Middle frontal gyrus (tissue), 1 donor: ENCODE measurements around the gene APBA2.
A peak's percentile ranks its signal among the peaks of the same experiment; 100 is the strongest.

ENCODE experiments used
- DNase-seq: peaks from one replicate; pipeline ENCODE4 v3.0.0-alpha.2; 2015; ENCODE audit warnings: low spot score; ENCODE audit errors: extremely low spot score

The APBA2 gene

DNA sequence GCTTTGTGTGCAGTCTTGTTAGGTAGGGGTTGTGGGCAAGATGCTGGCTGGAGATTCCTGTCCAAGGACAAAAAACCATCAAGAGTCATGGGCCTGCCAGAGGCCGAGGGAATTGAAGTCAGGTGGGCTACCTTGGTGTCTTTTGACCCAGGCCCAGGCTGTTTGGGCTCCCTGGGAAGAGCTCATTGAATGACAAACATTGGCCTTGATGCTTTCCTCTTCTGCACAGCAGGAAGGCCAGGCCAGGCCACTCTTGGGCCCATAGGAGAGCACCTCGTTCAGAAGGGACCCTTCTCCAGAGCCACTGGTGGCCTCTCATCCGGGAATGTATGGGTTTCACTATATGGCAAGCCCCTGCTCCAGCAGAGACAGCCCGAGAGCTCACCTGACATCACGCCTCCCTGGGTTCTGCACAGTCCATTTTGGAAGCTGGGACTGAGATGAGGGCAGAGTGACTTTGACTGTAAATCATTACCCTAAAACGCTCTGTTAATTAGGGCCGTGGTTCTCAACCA lies 214.8 kb downstream of the APBA2 start:
- no peak for DNase-seq

DNA sequence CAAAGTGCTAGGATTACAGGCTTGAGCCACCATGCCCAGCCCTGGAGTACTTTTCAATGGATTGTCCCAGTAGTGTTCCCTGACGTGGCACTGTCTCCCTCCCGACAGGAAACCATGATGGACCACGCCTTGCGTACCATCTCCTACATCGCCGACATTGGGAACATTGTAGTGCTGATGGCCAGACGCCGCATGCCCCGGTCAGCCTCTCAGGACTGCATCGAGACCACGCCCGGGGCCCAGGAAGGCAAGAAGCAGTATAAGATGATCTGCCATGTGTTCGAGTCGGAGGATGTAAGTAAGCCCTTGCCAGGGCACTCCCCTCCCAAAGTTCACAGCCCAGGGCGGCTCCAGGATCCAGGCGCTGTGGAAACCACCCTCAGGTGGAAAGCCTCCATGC lies 215.7 kb downstream of the APBA2 start:
- DNase-seq: no peak

GRCh38 chr15:29102173-29102794 lies 216.5 kb downstream of the APBA2 start:
- DNase-seq: peak; percentile 47

DNA sequence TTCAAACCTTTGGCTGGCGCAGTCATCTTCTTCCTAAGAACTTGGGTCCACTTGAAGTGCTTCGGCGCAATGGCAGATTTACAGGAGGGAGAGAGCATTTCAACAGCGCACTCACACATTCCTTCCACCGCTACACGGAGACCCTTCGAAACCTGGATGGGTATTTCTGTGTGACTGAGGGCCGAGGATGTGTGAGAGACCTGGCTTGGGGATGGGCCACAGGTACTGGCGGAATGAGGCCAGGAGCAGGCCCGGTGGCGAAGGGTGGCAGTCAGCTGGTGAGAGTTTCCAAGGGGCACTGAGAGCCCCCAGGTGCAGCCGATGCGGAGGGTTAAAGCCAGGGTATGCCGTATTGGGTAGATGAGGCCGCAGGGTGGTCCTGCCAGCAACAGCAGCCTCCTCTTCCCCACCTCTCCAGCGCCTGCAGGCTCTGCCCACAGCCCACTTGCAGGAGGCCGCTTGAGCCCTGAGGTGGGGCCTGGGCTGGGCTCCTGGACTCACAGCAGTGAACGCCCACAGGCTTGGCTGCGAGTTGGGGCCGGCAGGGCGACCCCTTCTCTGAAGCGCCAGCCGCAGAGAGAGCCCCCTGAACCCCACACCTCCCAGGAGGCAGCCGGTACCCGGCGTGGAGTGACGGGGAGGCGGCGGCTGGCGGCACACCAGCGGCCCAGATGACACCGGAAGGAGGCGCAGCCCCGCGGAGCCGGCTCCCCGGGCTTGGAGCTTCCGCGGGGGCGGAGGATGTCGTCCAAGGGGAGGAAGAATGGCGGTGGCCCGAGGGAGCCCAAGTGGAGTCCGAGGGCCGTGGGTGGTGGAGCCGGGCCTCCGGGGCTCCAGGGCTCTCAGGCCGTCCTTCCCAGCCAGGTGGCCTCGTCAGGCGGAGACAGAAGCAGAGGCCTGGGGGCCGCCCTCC lies 217.4 kb downstream of the APBA2 start:
- no peak for DNase-seq

GRCh38 chr15:29103824-29104565 lies 218.2 kb downstream of the APBA2 start:
- DNase-seq: peak; percentile 68

GRCh38 chr15:29104566-29104880 lies 218.7 kb downstream of the APBA2 start:
- DNase-seq: no peak

DNA sequence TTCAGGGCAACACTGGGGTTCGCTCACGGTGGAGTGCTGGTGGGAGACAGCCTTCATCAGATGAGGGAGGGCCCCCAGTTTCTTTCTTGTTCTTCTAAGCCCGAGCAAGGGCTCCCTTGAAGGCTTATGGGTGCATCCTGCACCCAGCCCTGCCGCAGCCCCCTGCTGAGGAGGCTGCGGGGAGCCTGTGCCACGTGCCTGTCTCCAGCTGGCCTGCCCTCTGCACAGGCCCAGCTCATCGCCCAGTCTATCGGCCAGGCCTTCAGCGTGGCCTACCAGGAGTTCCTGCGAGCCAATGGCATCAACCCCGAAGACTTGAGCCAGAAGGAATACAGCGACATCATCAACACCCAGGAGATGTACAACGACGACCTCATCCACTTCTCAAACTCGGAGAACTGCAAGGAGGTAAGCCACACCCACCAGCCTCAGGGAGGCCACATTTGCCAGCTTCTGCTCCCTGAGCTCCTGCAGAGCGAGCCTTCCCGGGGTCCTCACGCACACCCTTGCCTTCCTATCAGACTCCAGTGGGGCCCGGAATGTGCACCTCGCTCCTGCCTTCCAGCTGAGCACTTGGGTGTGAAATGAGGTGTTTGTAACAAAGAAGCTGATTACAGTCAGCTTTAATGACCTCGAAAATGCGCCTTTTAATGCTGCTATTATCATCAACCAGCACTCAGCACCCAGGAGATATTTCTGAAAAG lies 219.5 kb downstream of the APBA2 start:
- no peak for DNase-seq

DNA sequence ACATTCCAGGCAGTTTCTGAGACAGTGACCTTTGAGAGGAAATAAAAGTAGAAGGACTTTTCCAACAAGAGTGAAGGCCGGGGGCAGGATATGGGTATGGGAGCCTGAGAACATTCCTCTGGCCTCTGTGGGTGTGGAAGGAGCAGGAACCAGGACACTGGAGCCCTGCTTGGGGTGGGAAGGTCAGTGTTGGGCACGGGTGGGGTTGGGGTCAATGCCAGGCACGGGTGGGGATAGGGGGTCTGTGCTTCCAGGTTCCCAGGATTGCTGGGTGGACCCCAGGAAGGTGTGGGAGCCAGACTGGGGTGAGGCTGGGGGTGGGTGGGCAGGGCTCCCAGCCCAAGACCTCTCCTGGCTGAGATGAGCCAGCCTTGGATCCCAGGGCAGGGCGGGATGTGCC lies 220.3 kb downstream of the APBA2 start:
- no peak for DNase-seq

- no peak for DNase-seq
Observed at GRCh38 chr15:29106551-29107290, 220.9 kb downstream of the APBA2 start.

- no peak for DNase-seq
Observed at GRCh38 chr15:29107291-29107890, 221.6 kb downstream of the APBA2 start.

DNA sequence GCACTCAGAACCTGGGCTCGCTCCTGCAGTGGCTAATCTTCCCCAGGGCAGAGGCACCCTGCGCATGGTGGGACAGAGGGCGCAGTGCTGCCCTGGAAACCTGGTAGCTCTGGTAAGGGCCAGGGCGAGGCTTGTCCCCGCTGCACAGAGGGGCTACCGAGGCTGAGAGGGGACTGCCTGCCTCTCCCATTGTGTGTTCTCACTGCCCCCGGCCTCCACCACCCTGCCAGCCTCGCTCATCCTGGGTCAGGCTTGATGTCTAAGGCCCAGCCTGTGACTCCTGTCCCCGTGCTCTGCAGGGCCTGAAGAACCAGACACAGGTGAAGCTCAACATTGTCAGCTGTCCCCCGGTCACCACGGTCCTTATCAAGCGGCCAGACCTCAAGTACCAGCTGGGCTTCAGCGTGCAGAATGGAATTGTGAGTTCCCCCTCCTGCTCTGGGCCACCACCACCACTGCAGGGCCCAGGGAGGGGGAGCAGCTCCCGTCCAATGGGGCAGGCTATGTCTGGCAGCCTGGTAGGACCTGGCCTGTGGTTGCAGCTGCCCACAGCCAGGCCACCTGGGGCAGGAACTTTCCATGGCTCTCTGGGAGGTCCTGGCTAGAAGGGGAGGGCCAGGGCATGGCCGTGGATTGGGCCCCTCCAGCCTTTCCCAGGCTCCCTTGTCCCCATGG lies 222.3 kb downstream of the APBA2 start:
- no peak for DNase-seq

DNA sequence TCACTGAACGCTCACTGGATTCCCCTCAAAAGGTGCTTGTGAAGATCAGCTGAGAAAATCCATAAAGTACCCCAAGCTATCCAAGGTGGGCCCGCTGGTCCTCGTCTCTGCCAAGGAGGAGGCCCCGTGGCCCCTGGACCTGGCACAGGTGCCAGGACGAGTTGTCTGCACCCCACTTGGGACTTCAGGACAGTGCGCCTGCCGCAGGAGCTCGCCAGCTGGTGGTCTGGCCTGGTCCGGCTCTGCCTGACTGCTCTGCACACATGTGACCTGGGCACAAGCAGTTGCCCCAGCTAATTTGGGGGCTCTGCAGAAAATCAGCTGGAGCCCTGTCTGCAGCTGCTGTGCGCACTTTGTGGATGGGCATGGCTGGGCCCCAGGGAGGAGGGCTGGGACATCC lies 224.0 kb downstream of the APBA2 start:
- no peak for DNase-seq

DNA sequence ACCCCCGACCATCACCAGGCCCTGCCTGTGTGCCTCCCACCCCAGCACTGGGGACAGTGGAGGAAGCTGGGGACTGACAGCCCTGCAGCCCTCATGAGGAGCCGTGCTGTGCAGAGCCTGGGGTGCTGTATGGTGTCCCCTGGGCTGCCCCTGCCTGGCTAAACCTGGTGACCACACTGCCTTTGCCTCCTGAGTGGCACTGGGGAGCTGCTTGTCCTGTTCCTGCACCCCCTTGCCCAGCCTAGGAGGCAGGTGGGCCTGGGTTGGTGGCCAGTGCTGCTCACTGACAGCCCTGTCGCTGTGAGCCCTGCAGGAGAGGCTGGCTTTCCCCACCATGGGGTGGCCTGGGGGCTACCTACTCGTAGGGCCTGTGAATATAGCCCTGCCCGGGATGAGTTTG lies 224.4 kb downstream of the APBA2 start:
- DNase-seq: no peak

DNA sequence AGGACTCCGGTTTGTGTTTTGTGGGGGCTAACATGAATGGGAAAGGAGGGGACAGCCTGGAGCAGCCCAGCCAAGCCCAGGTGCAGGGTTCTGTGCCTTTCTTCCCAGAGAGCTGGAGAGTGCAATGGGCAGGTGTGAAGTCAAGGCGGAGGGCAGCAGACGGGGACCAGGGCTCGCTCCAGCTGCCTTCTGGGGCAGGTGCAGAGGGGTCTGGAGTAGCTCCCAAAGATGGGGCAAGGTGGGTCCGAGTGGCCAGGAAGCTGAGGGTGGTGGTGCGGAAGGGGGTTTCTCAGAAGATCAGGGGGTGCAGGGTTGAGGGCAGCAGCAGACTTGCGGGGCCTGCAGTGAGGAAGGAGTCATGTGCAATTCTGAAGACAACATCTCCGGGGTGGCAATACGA lies 225.0 kb downstream of the APBA2 start:
- no peak for DNase-seq

GRCh38 chr15:29111705-29112281 lies 226.0 kb downstream of the APBA2 start:
- DNase-seq: no peak

DNA sequence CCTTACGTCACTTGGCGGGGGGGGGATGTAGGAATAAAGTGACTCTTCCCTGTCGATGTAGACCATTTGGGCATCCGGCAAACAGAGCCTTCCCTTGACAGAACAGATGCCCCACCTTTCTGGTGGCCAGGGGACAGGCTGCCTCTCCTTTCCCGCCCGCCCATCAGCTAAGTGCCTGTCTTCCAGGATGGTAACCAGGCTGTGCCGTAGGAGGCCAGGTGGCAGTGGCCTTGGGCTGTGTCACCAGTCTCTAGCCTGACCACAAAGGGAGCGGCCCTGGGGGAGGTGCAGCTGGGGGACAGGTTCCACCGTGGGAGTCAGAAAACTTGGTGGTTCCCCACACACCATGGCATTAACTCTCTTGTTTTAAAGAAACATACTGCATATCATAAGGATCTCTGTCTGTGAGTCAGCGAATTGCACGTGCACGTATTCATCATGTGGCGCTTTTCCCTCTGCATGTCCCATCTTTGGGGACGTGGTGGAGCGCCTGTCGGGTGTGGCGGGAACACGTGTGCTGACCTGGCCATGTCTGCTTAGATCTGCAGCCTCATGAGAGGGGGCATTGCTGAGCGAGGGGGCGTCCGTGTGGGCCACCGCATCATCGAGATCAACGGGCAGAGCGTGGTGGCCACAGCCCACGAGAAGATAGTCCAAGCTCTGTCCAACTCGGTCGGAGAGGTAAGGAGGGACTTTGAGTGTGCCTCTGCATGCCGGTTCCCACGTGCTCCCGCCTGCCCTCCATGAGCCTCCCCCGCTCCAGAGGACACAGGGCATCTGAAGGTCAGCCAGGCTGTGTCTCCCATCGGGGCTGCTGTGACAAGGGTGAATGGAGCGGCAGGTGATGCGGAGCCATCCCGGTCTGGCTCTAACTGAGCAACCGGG lies 227.8 kb downstream of the APBA2 start:
- DNase-seq: no peak

- no peak for DNase-seq
Observed at GRCh38 chr15:29114221-29115092, 228.7 kb downstream of the APBA2 start.
